NCI-H1105 (cell line): ENCODE measurements around the gene SEPTIN11.

ENCODE experiments used
- DNase-seq: peaks from one replicate; lab custom pipeline; 2025; lab: John Stamatoyannopoulos, UW

The SEPTIN11 gene

DNA sequence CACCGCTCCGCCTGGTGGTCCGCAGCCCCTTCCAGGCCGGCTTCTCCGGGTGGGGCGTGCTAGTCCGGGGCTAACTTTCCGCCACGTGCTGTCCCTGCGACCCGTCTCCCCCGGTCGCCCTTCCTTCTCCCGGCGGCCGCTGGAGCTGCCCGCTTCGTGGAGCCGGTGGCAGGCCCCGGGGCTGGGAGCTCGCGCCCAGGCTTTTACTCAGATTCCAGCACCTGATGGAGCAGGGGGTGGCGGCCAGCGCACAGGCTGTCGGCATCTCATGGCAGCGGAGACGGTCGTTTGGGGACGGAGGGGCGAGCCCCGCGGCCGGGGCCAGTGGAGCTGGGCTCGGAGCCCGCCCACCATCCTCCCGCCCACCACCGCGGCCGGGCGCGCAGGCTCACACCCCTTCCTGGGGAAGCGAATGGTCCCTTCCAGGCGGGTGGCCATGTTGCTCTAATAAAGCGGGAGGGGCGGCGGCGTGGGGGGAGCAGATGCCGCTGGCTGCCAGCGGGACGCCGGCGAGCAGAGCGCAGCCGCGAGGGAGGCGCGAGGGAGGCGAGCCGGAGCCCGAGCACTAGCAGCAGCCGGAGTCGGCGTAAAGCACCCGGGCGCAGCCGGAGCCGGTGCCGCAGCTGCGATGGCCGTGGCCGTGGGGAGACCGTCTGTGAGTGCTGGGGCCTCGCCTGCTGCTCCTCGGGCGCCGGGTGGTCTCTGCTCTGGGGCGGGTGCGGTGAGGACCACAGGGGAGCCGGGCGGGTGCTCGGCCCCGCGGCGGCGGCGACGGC lies at the start of gene SEPTIN11:
TSS of gene SEPTIN11 (plus strand) at position 477 of the 776 bp plus-strand sequence. CDS start at position 629, 152 bp downstream.
- DNase-seq, result peak; percentile 22

DNA sequence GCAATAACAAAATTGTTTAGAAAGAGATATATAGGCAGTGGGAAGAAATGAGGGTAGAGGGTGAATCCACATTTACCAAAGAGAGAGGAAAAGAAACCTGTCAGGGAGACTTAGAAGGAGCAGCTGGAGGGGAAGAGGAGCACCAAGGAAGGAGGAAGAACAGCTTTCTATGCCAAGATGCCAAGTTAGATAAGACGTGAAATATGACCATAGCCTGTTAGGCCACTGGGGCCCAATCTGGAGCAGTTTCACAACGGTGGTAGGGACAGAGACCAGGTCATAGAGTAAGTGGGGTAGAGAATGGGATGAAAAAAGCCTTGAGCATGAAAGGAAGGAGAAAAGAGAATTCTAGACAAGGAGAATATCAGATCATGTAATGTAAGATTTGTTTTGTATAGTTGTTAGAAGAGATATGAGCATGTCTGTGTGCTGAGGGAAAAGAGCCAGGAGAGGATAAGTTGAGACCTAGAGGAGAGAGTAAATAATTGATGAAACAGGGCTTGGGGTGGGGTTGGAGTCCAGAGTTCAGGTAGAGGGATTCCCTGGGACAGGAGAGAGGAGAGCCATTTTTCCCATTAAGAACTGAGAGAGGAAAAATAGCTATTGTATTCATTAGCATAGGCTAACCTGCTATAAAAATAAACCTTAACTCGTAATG lies 47.2 kb upstream of the SEPTIN11 start:
- no peak for DNase-seq

DNA sequence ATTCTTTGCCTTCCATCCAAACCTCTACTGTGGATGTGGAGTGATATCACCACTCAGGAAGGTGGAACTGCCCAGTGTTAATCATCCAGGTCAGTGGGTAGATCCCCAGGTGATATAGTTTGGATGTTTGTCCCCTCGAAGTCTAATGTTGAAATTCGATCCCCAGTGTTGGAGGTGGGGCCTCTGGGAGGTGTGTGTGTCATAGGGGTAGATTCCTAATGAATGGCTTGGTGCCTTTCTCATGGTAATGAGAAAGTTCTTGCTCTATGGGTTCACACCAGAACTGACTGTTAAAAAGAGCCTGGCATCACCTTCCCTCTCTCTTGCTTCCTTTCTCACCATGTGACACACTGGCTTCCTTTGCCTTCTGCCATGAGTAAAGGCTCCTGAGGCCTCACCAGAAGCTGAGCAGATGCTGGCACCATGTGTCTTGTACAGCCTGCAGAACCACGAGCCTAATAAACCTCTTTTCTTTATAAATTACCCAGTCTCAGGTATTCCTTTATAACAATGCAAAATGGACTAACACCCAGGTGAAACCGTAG lies 44.8 kb upstream of the SEPTIN11 start:
- DNase-seq, result no peak

DNA sequence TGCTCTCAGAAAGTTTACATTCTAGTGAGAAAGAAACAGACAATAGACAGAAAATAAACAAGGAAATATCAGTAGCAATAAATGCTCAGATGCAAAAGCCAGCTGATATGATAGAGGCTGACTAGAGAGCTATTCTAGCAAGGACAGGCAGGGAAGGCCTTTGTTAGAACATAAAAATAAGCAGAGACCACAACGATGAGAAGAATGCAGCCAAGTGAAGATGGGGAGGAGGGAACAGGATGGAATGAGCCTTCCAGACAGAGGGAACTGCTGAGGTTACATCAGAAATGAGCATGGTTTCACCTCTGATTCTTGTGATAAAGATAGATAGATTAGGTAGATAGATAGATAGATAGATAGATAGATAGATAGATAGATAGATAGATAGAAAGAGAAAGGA lies 44.0 kb upstream of the SEPTIN11 start:
- DNase-seq, result no peak

DNA sequence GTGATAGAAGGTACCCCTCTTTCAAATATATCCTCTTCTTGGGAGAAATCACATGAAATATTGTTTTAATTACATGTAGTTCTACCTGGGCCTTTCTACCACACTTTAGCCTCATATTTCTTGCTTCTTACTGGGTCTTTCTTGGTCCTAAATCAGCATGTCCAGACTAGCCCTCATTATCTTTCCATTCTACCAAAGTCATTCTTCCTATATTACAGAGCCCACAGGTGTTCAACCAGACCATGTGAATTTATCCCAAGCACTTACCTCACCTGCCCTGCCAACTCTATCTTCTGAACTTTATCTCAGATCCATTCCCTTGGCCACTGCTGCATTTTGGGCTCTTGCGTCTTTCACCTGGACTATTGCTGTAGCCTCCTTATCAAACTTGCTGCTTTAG lies 39.8 kb upstream of the SEPTIN11 start:
- no peak for DNase-seq

DNA sequence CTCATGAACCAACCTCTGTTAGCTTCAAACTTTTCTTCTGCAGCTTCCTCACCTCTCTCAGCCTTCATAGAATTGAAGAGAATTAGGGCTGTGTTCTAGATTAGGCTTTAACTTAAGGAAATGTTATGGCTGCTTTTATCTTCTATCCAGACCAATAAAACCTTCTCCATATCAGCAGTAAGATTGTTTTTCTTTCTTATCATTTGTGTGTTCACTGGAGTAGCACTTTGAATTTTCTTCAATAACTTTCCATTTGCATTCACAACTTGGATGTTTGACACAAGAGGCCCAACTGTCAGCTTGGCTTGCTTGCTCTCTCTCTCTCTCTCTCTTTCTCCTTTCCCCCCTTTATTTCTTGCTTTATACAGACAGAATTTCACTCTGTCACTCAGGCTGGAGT lies 28.8 kb upstream of the SEPTIN11 start:
- DNase-seq, result no peak

DNA sequence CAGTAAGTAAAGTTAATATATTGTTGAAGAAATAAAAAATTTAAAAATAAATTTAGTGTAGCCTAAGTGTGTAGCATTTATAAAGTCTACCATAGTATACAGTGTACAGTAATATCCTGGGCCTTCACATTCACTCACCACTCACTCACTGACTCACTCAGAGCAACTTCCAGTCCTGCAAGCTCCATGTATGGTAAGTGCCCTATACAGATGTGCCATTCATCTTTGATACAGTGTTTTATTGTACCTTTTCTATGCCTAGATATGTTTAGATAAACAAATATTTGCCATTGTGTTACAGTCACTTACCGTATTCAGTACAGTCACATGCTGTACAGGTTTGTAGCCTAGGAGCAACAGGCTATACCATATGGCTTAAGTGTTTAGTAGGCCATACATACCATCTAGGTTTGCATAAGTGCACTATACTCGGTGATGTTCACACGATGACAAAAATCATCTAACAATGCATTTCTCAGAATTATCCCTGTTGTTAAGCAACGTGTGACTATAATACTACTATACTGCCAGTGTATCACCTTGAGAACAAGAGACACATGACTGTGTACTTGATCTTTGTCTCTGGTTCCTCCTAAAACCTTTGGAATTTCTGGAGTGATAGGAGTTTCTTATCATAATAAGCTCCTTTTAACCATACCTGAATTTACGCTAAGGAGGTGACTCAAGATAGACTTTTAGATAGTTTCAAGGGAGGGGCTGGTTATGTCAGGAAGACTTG lies 25.8 kb upstream of the SEPTIN11 start:
- no peak for DNase-seq

DNA sequence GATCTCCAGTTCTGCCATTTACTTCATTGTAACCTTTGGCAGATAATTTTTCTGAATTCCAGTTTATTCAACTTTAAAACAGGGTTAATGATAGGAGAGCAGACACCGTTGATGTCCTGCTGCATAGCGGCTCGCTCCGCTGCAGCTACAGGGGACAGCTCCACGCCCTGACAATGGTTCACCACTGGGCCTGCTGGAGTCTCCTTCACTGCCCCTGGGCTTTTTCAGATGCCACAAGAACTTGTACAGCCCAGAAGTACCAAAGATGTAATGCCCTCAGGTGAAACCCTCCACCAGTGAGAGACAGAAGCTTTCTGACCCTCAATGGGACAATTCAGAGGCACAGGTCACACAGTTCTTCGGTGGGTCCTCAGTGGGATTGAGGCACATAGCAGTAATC lies 22.7 kb upstream of the SEPTIN11 start:
- no peak for DNase-seq

DNA sequence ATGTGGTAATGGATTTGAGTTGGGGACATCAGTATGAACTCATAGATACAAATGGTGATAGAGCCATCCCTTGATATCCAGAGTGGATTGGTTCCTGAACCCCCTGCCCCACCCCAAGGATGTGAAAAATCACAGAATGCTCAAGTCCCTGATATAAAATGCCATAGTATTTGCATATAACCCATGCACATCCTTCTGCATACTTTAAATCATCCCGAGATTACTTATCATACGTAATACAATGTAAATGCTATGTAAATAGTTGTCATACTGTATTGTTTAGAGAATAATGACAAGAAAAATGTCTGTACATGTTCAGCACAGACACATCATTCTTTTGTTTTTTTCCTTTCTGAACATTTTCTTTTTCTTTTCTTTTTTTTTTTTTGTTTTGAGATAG lies 18.9 kb upstream of the SEPTIN11 start:
- no peak for DNase-seq

DNA sequence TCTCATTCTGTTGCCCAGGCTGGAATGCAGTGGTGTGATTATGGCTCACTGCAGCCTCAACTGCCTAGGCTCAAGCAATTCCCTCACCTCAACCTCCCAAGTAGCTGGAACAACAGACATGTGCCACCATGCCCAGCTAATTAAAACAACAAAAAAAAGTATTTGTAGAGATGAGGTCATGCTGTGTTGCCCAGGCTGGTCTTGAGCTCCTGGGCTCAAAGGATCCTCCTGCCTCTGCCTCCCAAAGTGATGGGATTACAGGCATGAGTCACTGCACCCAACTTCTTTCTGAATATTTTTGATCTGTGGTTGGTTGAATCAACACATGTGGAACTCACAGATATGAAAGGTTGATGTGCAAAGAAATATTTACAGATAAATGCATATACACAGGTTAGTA lies 18.5 kb upstream of the SEPTIN11 start:
- DNase-seq, result no peak

DNA sequence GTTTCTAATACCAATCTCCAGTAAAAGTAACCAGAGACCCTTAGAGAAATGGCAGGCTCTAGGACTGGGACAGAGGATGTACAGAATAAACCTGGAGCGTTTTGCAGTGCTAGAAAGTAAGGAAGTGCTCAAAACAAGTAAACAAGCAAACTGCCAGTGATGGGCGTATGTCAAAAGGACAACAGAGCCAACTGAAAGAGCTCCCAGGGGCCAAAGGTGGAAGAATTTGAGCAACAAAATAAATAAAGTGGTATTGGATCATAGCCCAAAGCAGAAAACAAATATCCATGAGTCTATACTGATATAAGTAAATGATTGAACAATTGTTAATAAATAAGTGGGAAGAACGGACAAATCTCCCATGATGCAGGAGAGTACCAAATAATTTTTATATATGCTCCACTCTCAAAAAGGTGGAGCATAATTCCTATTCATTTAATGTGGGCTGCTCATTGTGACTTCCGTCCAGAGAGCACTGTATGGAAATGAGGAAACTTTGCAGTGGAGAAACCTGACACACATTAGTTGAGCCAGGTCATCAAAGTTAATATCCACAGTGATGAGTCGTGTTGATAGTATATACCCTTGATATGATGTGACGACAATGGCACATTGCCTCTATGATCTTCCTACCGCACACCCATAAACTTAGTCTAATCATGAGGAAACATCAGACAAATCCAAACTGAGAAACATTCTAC lies 17.8 kb upstream of the SEPTIN11 start:
- DNase-seq, result no peak

DNA sequence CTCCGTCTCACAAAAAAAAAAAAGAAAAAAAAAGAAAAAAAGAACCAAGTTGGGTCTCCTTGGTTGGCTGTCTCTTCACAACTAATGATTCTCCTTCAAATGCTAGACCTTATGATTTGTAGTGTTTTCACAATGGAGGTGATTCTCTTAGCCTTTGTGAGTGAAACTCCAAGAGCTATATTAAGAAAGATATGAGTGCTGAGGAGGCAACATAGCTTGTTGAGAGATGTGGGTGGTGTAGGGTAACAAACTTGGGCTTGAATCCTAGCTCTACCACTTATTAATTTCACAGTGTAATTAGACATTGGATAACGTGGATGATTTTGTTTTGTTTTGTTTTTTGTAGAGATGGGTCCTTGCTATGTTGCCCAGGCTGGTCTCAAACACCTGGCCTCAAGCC lies 10.4 kb upstream of the SEPTIN11 start:
- no peak for DNase-seq

DNA sequence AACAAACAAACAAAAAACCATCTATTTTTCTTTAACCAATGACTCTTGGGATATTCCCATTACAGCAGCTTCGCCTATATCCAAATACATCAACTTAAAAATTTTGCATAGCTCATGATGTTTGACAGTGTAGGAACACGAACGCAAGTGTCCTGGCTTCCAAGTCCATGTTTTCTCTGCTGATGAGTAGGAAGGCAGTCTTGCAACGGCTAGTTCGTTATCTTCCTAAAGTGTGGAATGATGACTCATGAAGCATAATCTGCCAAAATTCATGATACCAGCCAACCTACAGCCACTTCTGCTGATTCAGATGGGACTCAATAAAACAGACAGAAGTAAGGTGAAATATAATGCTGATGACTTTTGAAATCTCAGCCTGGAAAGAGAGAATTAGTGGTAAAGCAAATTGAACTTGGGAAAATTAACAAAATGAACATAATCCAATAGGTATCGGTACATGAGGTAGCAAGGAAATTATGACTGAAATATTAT lies 6.4 kb upstream of the SEPTIN11 start:
- DNase-seq, result no peak

DNA sequence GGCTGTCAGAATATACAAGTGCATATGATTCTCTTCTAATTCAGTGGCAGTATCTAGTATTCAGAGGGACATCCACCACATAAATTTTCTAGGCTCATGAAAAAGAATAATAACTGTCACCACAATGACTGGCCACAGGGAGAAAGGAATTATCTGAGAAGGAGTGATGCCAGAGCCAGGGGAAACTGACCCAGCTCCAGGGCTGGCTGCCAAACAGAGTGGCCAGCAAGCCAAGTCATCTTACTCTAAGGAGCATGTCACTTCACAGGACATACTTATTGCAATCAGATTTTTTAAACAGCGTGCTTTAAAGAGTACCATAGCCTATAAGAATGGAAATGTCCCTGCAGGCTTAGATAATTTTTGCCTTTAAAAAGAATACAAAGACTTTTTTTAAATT lies 5.8 kb upstream of the SEPTIN11 start:
- DNase-seq, result no peak

DNA sequence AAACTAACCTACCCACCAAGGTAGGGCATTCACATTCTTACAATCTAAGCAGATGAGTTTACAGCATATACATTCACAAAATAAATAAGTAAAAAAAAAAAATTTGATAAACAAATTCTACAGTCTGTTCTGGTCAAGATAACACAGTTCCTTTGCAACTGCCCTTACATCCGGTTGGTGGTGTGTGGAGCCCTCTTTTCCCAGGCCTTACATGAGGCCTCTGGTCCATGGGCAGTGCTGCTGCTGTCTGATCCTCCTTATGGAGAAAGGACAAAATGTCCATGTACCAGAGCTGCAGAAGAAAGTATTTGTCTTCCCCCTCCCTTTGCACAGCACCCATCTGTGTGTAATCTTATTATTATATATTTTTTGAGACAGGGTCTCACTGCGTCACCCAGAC lies 2.2 kb upstream of the SEPTIN11 start:
- DNase-seq, result no peak

DNA sequence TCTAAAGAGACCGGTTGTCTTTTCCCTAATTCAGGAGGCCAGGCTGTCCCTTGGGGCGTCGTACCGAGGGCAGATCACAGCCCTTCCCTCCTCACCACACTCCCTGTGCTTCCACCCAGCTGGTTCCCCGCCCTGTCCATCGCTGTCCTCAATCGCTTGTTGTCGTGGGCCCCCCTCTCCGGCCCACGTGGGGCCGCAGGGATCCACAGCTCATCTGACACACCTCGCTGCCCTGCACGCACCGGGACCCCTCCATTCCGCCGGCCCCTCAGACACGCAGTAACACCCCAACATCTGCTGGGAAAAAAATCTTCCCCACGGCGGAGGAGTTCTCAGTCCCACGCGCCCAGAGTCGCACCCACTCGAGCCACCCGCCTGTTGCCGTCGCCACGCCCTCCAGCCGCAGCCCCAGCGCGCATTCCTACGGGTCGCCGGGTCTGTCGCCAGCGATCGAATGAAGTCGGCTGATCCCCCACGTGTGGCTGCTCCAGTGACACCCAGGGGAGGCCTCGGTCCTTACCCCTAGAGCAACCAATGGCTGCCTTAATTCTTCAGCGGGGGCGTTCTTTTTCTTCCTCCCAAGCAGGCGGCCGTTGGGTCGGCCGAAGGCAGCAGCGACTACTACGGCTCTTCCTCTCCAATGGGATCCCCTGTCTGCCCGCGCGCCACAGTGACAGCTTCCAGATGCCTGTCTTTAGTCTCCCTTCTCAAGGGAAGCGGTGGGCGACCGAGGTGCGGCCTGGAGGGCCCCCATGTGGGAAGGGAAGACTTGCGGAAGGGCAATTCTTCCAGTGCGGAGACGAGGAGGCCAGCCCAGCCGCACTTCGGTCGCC lies 893 bp upstream of the SEPTIN11 start:
- no peak for DNase-seq

DNA sequence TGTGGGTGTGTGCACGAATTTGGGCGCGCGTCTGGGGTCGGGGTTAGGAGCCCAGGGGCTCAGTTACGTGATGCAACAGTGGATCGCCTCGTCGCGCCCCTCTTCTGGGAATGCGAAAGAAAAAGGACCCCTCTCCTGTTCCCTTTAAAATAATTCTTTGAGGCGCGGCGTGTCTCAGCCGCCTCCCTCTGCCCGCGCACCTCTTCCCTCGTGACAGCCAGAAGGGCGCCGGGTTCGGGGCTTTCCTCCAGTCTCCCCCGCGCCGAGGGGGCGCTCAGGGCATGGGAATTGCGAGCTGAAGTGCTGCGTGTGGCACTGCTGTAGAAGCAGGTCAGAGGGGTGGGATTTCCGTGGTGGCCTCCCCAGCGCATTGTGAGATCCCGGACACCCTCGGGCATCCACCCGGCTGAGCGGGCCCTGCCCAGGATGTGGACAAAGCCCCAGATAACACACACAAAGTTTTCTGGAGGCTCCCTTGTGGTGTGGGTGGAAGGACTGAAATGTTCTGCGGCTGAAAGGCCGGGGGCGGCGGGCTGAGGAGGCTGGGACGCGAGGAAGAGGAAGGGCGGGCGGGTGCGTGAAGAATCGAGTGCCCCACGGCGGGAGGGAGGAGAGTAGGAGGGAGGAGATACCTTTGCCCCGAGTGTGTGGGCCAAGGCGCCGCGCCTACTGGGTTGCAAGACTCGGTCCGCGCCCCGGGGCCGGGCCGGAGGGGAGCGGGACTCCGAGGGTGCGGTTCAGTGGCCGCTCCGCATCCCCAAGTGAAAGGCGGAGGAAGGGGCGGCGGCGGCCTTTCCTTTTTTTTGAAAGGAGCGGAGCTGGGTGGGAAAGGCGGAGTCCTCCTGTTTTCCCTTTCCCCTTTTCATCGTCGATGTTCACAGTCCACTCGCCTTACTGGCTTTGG lies 752 bp downstream of the SEPTIN11 start:
- no peak for DNase-seq

DNA sequence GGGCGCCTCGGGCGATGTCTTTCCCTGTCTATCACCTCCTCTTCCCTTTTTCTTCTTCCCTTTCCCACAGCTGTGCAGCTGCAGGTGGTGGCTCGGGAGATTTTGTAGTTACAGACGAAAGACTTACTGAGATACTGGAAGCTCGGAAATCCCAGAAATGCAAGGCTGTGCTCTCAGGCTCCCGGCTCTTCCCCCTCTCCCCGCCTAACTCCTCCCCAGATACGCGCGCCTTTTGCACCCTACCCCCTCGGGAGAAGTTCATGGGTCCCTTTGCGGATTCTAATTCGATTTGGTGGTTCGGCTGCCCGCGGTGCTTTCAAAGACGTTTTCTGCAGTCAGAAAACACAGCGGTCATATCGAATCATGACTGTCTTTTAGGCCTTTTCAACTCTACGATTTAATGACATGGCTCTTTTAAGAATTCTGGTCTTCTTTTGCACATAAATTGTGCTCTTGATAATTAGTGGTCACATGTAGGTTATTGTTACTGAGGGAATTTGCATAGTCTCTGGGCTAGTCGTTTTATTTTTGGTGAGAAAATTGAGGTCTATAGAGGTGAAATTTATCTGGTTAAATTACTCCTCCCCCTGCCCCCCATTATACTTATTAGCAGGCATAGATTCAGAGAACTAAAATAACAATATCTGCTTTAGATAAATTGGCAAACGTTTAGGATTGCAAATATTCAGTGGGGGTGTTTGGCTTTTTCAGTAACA lies 1.6 kb downstream of the SEPTIN11 start:
- DNase-seq, result peak; percentile 15

DNA sequence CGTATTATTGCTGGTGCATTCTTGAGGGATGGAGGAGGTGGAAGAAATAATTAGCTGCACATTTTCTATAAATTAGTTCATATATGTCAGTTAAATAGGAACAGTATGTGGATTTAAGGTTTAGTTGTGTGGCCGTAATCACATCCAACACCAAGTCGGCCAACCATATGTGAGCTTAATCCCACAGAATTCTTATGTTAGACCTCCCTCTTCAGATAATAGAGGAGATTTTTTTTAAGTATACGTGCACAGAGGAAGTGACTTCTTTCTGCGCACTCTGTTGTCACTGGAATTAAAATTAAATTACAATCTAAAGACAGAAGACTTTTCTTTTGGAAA lies 2.1 kb downstream of the SEPTIN11 start:
- DNase-seq, result no peak
